ENCODE data around the gene STAM2. TPM values are rescaled to one million over a fixed set of nuclear protein-coding genes. Genes with fewer than 3 reads are reported as not detected.

Gene STAM2
- 25.1 TPM for total RNA-seq (ENCODE audit: unreplicated experiment)
- long read RNA-seq, full-length matches to known transcripts: 2 of 2 reads
- long read RNA-seq, partial matches to known transcripts: 0 of 2 reads
- long read RNA-seq, other reads (novel, unspliced or antisense): 0 of 2 reads

- H3K27ac Mint-ChIP-seq (ENCODE audit: unreplicated experiment): peak within 1 kb of the TSS; percentile 99
- peak; percentile 98 for TF ChIP-seq CTCF (IDR thresholded peaks at IDR 0.05; ENCODE audit: partially characterized antibody, unreplicated experiment)
- H3K9me3 Mint-ChIP-seq (ENCODE audit: unreplicated experiment): peaks cover 2% of the 10 kb centered on the region
- H3K4me1 Mint-ChIP-seq (ENCODE audit: low read depth, unreplicated experiment): peaks cover 2% of the 10 kb centered on the region
- H3K36me3 Mint-ChIP-seq (ENCODE audit: unreplicated experiment): peaks cover 3% of the 10 kb centered on the region
- H3K27me3 Mint-ChIP-seq (ENCODE audit: unreplicated experiment): peaks cover 7% of the 10 kb centered on the region
- peak within 1 kb of the TSS; percentile 96 for H3K4me3 Mint-ChIP-seq (ENCODE audit: unreplicated experiment)
- peak; percentile 95 for DNase-seq
Observed at GRCh38 chr2:152175368-152176112, at the start of gene STAM2. STAM2 (minus strand) TSS chr2:152175763; CDS start chr2:152175642, 121 bp downstream.

GRCh38 chr2:152223977-152224376 lies 48.4 kb upstream of the STAM2 start:
- Mint-ChIP-seq H3K4me3 (ENCODE audit: unreplicated experiment) (no peak overlapping the region), H3K27ac (ENCODE audit: unreplicated experiment) (no peak overlapping the region), H3K4me1 (ENCODE audit: low read depth, unreplicated experiment) (no peaks in the 10 kb centered on the region), H3K9me3 (ENCODE audit: unreplicated experiment) (peaks cover 2% of the 10 kb centered on the region), H3K27me3 (ENCODE audit: unreplicated experiment) (peaks cover 2% of the 10 kb centered on the region), H3K36me3 (ENCODE audit: unreplicated experiment) (no peaks in the 10 kb centered on the region)
- DNase-seq: no peak
- TF ChIP-seq CTCF (IDR thresholded peaks at IDR 0.05; ENCODE audit: partially characterized antibody, unreplicated experiment): no peak

- DNase-seq: no peak
- H3K27ac Mint-ChIP-seq (ENCODE audit: unreplicated experiment): no peak overlapping the region
- peaks cover 2% of the 10 kb centered on the region for H3K9me3 Mint-ChIP-seq (ENCODE audit: unreplicated experiment)
- H3K4me3 Mint-ChIP-seq (ENCODE audit: unreplicated experiment): no peak overlapping the region
- TF ChIP-seq CTCF (IDR thresholded peaks at IDR 0.05; ENCODE audit: partially characterized antibody, unreplicated experiment): no peak
- H3K4me1 Mint-ChIP-seq (ENCODE audit: low read depth, unreplicated experiment): no peaks in the 10 kb centered on the region
- H3K36me3 Mint-ChIP-seq (ENCODE audit: unreplicated experiment): no peaks in the 10 kb centered on the region
- peaks cover 2% of the 10 kb centered on the region for H3K27me3 Mint-ChIP-seq (ENCODE audit: unreplicated experiment)
Observed at GRCh38 chr2:152222975-152223637, 47.5 kb upstream of the STAM2 start.

- Mint-ChIP-seq H3K9me3 (ENCODE audit: unreplicated experiment) (peaks cover under 1% of the 10 kb centered on the region), H3K4me3 (ENCODE audit: unreplicated experiment) (no peak overlapping the region), H3K27me3 (ENCODE audit: unreplicated experiment) (peaks cover 2% of the 10 kb centered on the region), H3K36me3 (ENCODE audit: unreplicated experiment) (no peaks in the 10 kb centered on the region), H3K4me1 (ENCODE audit: low read depth, unreplicated experiment) (no peaks in the 10 kb centered on the region), H3K27ac (ENCODE audit: unreplicated experiment) (no peak overlapping the region)
- TF ChIP-seq CTCF (IDR thresholded peaks at IDR 0.05; ENCODE audit: partially characterized antibody, unreplicated experiment): no peak
- DNase-seq: no peak
Observed at GRCh38 chr2:152221839-152222238, 46.3 kb upstream of the STAM2 start.
